Sciatic nerve (tissue), 2 donors: ENCODE results near the gene GLB1L3. TPM values are rescaled to one million over a fixed set of nuclear protein-coding genes. Genes with fewer than 3 reads are reported as not detected.
"Not testable (repeated sequence)": the region's sequence is repeated elsewhere in the genome, so short reads cannot be mapped to it uniquely, and the experiment has no call there.

Experiments used
- ATAC-seq: fragments of 200-7000 bp; cut with Tn5 transposase; one replicate; pipeline ENCODE4 v1.9.1; 2020; ENCODE audit warnings: mild to moderate bottlenecking, moderate library complexity
- DNase-seq: peaks from one replicate; pipeline ENCODE4 v3.0.0-alpha.2; 2020; ENCODE audit warnings: low spot score
- intact Hi-C: fragments of 100-400 bp; cut with DNase I; formaldehyde crosslinking; loops from one replicate; pipeline ENCODE4 v1.14.2; 2022
- total RNA-seq: library from RNA; stranded (reverse); fragmentation: NEBNext Ultra II Directional; extraction: Animal tissue kit (Norgen Biotek cat#: 25700); gene quantifications from one replicate; pipeline ENCODE4 v1.2.1, GENCODE V29; 2021
- donor health status: DM: no; HTN: no; CAD: no.
- donor health status: DM: no; HTN: no; CAD: no.

Gene GLB1L3
- total RNA-seq, 1 donor from 2014 or later = not detected

DNA sequence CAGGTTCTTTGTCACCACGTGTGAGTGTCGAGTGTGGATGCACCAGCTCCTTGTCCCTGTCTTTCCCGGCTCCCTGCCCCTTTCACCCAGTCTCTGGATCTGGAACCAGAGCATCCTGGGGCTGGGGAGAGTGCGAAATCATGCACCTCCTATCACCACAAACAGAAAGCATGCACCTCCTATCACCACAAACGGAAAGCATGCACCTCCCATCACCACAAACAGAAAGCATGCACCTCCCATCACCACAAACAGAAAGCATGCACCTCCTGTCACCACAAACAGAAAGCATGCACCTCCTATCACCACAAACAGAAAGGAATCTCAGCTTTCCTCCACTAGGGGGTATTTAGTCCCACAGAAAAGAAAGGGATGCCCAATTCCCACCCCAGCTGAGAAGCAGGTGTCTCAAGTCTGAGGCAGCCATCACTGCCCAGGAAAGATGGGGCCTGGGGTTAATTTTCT, 5.9 kb upstream of the GLB1L3 start:
- ATAC-seq = no peak
- intact Hi-C loops = no loop called here
- DNase-seq = no peak

DNA sequence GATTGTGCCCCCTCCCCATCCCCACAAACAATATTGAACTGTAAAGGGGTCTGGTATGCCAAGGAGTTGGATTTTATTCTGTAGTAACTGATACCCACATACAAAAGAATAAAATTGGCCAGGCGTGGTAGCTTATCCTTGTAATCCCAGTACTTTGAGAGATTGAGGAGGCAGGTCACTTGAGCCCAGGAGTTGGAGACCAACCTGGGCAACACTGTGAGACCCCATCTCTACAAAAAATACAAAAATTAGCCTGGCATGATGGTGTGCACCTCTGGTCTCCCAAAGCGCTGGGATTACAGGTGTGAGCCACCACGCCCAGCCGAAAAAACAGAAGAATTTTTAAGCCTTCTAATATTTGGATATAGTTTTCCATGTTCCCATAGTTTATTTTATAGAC, 4.2 kb upstream of the GLB1L3 start:
- ATAC-seq (no peak), DNase-seq (no peak)
- intact Hi-C loops = no loop called here

DNA sequence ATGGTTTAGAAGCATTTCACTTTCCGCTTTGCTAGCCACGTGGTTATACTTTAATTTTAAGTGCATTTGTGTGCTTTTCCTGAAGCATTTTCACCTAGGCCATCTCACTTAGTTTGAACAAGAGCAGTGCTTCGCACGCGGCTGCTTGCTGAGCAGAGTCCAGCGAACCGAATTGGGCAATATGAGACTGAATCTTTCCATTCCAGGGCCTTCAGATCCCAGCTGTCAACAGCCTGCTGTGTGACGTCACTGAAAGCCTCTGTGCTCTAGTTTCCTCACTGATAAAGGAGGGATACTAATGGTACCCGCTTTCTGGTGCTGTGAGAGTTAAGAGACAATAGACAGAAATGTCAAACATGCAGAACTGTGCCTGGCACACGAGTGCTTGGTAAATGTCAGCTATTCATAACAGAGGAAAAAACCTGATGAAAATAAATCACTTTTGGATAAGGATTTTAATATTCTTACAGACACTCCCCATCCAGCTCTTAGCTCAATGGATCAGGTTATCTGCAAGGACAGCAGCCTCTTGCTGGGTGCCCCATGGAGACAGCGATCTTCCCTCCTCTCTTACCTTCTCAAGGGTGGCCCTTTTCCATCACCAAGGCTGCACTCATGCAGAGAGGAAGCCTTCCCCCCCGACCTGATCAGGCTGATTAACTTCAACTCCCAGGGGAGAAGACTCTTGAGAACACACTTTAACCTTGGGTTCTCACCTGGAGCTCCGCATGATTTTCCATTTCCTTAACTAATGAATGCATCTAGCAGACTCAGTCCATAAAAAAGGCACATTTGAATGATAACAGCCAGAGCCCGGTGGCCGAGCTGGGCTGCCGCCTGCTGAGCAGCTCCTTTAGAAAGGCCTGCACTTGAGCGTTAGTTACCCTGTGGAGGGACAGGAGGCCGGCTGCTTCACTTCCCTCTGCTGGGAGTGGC, 3.5 kb upstream of the GLB1L3 start:
- ATAC-seq = no peak

GRCh38 chr11:134273317-134273712, 2.9 kb upstream of the GLB1L3 start:
- intact Hi-C loops = no loop called here
- ATAC-seq = no peak
- DNase-seq = no peak

More for the DNA sequence above, 3.5 kb upstream of the GLB1L3 start:
- DNase-seq = no peak
- intact Hi-C loops = no loop called here

DNA sequence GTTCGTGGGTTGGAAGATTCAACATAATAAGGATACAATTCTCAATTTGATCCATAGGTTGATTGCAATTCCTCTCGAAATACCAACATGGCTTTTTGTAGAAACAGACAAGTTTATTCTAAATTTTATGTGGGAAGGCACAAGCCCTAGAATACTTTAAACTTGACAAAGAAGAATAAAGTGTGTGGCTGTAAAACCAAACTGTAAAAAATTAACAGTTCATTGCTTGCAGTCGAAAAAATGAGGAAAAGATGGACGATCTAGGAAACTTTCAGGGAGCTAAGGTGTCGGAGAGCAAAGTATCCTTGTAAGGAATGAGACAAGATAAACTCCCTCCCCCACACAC, 1.0 kb upstream of the GLB1L3 start:
- no peak for DNase-seq
- intact Hi-C loops = no loop called here

GRCh38 chr11:134276396-134277182, 410 bp downstream of the GLB1L3 start:
- intact Hi-C loops = no loop called here

More for the DNA sequence above, 1.0 kb upstream of the GLB1L3 start:
- ATAC-seq = no peak

GRCh38 chr11:134277183-134278001, 1.2 kb downstream of the GLB1L3 start:
- intact Hi-C loops = no loop called here

More at GRCh38 chr11:134276396-134277182, 410 bp downstream of the GLB1L3 start:
- DNase-seq (peak; percentile 40), ATAC-seq (no peak)

GRCh38 chr11:134278356-134278755, 2.2 kb downstream of the GLB1L3 start:
- DNase-seq (no peak), ATAC-seq (no peak)
- intact Hi-C loops = no loop called here

More at GRCh38 chr11:134277183-134278001, 1.2 kb downstream of the GLB1L3 start:
- DNase-seq = peak; percentile 41
- no peak for ATAC-seq

- DNase-seq, intact Hi-C loops: not testable (repeated sequence)
- ATAC-seq = peak; percentile 15
Observed at GRCh38 chr11:134281635-134282034, 5.5 kb downstream of the GLB1L3 start.

GRCh38 chr11:134282121-134283045, 6.2 kb downstream of the GLB1L3 start:
- peak; percentile 32 for DNase-seq
- intact Hi-C loops = no loop called here
- no peak for ATAC-seq

GRCh38 chr11:134283461-134284230, 7.5 kb downstream of the GLB1L3 start:
- intact Hi-C loops = no loop called here
- ATAC-seq (no peak), DNase-seq (no peak)

- DNase-seq, intact Hi-C loops, ATAC-seq: not testable (repeated sequence)
Observed at GRCh38 chr11:134284349-134284748, 8.2 kb downstream of the GLB1L3 start.

GRCh38 chr11:134287561-134287960, 11.4 kb downstream of the GLB1L3 start:
- ATAC-seq (no peak), DNase-seq (no peak)
- intact Hi-C loops = no loop called here

DNA sequence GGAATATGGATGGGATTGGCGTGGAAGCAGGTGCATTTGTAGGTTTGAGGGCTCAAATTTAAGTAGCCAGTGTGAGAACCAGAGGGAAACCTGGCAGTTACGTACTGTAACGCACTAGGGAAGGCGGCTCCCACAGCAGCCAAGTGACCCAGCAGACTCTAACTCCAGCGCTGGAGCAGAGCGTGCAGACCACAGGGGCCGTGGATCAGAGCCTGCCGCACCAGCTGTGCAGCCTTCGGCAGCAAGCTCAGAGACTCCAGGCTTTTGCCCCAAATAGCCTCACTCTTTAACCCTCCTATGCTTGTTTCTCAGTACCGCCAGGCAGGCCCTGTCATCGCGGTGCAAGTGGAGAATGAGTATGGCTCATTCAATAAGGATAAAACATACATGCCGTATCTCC, 12.3 kb downstream of the GLB1L3 start:
- ATAC-seq = no peak
- no peak for DNase-seq
- intact Hi-C loops = no loop called here

- intact Hi-C loops = no loop called here
- no peak for ATAC-seq
- DNase-seq = no peak
Observed at GRCh38 chr11:134289167-134289566, 13.0 kb downstream of the GLB1L3 start.

DNA sequence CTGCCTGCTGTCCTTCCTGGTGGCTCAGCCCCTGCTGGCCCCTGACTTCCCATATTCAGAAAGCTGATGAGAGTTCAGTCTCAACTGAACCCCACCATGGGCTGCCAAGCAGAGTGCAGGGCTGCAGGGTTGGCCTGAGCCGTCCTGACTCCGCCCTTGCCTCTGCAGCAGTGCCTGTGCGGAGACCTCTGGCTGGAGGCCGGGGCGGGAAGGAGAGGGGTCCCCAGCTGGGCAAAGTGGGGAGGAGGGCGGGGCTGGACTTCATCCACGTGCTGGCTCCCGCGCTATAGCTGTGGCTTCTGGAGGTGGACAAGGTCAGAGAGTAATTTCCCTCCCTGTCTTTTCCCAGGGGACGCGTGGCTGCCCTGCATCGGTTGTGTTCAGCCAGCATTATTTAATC, 13.6 kb downstream of the GLB1L3 start:
- intact Hi-C loops = no loop called here
- ATAC-seq (peak; percentile 92), DNase-seq (peak; percentile 67)

DNA sequence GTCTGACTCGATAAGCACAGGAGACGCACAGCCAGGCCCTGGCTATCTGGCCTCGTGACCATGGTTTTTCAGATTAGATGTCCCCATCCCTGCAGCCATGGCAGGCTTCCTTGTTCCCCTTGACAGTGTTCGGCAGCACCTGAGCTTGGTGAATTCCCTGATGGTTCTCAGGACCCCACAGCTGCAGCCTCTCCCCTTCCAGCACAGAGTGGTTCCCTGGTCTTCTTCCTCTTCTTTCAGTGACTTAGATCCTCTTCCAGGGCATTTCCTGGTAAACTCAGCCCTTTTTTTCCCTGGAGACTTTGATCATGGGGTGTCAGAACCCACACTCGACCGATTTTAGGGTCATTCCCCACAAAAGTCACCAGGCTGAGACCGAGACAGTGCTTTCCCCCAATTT, 14.5 kb downstream of the GLB1L3 start:
- no peak for DNase-seq
- no peak for ATAC-seq
- intact Hi-C loops = no loop called here
